GM18909 (cell line): ENCODE measurements around the gene NFATC2.

ENCODE experiments used
- ATAC-seq: cut with Tn5 transposase; IDR thresholded peaks from one replicate; pipeline ENCODE4 v1.9.1; 2021; ENCODE audit warnings: mild to moderate bottlenecking; ENCODE audit not compliant: unreplicated experiment, poor library complexity

The NFATC2 gene

DNA sequence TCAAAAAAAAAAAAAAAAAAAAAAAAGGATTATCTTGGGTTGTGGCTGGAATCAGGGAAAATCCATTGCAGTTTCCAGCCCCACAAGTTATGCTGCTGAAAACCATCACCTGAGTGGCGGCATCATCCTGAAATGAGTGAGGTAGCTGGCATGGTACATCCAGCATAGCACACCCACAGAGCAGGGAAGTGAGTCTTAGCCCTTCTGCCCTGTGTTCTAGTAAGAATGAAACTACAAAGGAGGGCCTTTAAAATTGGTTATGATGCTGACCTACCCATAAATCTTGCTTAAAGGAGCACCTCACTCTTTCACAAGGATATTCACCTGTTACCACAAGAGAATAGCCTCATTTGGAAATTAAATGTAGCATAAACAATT lies 119.2 kb downstream of the NFATC2 start:
- ATAC-seq, result peak; percentile 72

DNA sequence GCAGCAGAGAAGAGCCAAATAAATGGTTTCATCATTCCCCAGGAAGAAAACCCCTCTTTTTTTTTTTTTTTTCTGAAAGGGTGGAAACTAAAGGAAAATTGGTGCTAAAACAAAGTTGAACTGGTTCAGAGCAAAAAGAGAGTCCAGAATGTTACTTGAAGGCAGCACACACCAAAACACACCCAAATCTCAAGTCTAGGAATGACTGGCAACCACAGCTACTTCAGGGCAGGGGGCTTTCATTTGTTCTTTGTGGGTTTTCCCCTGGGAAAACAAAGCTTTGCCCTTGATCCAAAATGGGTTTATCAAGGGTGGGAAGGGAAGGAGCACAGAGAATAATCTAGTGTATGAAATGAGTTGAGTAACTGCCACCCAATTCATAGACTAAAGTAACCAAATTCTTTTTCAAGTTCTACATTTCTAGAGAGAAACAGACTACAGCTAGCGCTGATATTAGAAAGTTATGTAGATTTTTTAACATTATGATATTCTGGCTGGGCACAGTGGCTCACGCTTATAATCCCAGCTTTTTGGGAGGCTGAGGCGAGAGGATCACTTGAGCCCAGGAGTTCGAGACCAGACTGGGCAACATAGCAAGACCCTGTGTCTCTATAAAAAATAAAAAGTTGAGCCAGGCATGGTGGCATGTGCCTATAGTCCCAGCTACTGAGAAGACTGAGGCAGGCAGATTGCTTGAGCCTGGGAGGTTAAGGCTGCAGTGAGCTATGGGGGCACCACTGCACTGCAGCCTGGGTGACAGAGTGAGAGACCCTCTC lies 119.8 kb downstream of the NFATC2 start:
- no peak for ATAC-seq

DNA sequence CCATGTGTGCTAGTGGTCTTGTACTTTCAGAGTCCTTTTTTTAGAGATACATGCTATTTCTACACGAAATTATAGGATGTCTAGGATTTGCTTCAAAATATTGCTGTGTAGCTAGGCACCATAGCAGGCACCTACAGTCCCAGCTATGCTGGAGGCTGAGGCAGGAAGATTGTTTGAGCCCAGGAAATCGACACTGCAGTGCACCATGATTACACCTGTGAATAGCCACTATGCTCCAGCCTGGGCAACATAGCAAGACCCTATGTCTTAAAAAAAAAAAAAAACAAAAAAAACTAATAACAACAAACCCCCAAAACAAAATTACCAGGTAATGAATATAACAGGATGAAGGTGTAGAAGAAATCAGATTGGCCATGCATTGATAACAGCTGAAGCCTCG lies 121.7 kb downstream of the NFATC2 start:
- no peak for ATAC-seq

DNA sequence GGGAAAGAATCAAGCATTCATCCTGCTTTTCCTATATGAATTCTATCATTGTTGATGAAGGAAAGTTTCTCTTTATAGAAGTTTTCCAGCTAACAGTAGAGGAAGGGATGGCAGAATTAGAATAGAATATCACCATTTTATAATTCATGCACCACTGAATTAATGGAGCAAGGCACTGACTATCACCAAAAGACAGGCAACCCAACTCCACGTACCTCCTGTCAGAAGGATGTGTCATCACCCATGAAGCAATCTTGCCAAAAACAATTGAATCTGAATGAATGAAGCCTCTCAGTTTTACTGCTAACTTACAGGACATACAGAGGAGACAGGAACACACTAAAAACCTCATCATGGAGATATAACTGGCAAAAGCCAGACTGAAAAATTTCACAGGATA lies 122.4 kb downstream of the NFATC2 start:
- no peak for ATAC-seq

DNA sequence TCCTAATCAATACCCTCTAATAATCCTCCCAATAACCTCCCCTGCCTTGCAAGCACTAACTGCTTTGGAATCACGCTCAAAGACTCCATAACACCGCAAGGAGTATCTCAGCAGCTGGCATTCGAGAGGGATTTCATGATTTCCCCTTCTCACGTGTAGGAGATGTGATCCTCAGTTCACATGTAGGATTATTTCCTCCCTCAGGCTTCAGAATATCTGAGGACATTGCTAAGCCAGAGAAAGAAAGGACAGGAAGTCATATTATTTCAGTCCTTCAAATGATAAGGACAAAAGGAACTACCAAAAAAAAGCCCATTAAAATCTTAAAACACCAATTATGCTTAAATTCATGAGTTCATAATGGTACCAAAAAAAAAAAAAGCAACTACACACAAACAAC lies 122.9 kb downstream of the NFATC2 start:
- no peak for ATAC-seq

DNA sequence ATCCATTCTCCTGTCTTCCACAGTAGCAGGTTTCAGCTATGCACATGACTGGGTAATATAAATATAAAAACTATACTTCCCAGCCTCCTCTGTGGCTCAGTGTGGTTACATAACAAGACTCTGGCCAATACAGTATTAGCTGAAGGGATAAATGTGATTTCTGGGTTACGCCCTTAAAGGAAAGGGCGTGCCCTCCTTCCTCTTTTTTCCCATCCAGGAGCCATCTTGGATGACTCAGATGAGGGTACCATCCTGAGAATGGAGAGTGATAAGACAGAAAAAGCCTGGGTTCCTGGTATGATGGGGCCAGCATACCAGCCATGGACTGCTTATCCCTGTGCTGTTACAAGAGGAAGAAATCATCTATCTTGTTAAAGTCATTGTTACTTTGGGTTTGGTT lies 123.3 kb downstream of the NFATC2 start:
- no peak for ATAC-seq

DNA sequence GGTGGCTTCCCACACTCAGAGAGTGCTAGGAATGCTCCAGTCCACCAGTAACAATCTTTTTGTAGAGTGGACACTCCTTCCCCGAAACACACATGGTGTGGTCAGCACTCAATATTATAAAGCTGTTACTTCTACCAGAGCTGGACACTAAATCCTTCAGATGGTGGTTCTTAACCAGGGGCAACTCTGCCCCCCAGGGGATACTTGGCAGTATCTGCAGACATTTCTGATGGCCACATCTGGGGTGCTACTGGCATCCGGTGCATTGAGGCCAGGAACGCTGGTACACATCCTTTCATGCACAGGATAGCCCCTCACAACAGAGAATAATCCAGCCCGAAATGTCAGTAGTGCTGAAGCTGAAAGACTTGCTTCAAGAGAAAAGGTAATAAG lies 124.4 kb downstream of the NFATC2 start:
- no peak for ATAC-seq

DNA sequence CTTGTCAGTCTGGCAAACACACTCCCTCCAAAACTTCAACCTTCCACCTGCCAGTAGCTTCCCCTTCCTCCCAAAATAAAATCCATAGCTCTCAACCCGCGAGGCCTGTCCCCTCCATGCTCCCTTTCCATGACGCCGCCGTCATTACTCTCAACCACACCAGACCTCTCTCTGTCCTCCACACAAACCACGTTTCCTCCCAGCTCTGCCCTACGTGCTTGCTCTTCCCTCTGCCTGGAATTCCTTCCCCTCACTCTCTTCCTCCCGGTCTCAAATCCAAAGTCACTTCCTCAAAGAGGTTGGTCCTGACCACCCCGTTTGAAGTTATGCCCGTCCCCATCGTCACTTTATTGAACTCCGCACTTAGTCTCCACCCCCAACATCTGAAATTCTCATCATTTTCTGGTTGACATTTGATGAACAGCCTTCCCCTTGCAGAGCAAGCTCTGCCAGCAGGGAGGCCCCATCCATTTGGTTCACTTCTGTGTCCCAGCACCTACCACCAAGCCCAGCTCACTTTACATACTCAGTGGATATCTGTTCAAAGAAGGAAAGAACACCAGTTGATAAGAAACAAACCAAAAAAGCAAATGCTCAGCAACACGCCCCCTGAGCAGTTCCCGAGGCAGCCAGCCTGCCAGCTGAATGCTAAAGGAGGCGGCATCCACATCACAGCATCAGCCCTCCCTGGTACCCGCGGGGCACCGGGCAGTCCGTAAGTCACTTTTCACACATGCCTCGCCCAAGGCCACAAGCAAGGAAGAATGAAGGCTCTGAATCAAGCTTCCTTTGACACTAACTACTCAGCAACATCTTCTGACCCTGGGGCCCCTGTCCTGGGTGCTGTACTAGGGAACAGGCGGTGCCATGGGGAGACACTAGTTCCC lies 125.0 kb downstream of the NFATC2 start:
- ATAC-seq, result no peak

DNA sequence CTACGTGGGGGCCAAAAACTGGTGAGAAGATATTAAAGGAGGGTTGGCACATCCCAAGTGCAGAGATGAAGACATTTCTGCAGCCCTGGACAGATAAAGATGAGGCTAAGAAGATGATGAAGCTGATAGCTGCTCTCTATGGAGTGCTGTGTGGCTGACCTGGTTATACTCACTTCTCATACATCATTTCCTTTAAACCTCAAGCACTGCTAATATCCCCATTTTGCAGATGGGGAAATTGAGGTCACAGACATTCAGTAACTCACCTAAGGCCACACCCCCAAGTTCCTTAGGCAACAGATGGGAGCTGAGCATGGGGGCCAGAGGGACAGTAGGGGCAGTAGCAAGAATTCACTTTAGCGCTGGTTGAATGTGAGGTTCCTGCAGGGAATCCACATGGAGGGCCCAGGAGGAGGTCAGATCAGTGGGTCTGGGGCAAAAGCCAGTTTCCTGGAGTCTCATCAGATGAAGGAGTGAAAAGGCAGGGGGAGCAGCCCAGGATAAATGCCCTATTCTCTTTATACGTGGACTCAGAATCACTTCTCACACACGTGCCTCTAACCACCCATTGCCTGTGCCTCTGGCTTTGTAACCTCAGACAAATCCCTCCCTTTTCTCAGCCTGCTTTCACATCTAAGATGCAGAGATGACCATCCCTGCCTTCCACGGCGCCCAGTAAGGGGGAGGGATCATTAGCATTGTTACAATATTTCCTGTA lies 125.8 kb downstream of the NFATC2 start:
- no peak for ATAC-seq

DNA sequence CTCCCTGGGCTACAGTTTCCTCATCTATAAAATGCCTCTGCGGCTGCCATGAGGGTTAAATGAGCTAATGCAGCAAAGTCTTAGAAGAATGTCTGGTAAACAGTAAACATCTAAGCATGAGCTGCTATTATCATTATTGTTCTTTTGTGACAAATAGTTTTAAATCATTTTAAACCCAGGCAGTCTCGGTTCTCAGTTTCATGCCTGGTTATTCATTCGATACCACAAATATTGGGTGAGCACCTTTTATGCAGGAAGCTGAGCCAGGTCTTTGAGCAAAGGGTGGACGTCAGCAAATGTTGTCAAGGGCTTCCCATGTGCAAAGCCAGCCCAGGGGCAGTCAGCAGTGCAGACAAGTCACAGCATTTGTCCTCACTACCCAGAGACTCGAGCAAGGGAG lies 128.7 kb downstream of the NFATC2 start:
- ATAC-seq, result no peak

DNA sequence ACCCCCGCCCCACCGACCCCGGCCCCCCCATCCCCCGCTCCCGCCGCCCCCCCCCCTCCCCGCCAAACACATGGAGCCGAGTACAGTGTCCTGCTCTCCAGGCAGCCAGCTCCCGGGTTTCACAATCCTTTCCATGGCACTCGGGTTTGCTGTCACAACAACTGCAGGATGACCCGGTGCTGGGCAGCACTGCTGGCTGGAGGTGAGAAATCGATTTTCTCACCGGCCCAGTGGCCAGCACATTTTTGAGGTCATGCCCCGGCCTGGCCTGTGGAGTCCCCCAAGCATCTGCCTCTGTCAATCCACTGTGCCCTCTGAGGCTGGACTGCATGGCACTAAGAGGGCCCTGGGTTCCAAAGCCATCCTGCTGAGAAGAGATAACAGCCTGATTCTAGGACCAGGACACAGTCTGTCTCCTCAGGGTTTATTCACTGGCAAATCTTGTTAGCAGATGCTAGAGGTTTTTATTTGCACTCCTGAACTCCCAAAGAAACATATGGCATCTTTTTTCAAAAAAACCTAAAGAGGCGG lies 129.5 kb downstream of the NFATC2 start:
- no peak for ATAC-seq

DNA sequence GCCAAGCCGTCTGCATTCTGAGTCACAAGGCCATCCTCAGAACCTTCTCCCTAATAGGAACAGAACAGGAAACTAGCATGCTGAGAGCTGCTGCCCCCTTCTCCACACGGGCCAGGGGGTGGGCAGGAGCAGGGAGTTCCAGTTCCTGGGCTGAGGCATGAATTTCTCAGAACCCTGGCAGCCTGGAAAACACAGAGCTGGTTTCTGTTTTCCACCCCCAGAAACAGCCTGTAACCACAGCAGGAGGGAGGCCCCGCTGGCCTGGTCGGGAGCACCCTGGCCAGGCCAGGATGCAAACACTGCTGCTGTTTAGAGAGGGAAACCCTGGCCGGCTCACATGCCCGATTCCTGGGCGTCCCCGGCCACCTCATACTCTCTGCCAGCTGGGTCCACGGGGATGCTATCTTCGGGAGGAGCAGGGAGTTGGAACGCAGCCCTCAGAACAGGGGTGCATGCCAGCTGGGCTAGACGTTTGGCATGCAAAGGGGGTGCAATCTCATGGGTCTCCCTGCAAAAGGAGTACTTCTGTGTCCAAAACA lies 130.1 kb downstream of the NFATC2 start:
- no peak for ATAC-seq

DNA sequence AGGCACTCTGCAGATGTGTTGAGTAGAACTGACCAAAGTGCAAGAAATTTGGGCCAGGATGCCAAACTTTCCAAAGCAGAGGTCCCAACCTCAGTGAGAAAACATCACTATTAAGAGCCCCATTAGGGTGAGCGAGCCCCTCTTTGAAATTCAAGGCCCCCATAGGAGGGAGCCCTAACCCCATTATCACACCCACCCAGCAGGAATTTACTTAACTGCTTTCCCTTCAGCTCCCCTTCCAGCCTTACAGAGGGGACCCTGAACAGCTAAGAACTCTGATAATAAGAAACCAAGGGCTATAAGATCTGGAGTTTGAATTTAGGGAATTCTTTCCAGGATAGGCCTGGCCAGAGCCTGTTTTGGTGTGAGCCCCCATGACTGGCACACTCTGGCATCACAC lies 130.6 kb downstream of the NFATC2 start:
- no peak for ATAC-seq

DNA sequence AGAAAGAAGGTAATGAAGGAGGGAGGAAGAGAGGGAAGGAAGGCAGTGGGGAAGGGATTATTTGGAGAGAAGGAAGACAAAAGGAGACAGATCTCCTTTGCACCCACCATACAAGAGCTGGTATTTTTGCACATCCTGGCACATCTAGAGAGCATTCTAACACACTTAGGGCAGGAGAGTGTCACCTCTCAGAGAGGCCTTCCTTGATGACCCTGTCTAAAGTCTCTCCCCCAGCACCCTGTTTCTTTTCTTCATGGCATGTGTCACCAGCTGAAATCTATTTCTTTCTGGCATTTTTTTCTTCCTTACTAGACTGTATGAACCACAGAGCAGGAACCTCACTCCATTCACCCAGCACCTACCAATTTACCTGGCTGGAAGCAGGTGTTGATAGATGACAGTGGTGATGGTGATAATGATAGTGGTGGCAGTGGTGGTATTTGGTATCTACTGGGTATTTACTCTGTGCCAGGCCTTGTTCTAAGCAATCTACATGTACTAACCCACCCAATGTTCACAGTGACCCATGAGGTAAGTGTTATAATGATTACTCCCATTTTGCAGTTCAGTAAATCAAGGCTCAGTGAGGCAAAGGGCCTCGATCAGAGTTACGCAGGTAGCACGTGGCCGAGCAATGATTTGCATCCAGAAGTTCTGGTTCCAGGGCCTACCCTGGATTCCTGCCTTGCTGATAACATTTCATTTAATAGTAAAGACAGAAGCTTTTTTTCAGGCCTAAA lies 131.8 kb downstream of the NFATC2 start:
- no peak for ATAC-seq

DNA sequence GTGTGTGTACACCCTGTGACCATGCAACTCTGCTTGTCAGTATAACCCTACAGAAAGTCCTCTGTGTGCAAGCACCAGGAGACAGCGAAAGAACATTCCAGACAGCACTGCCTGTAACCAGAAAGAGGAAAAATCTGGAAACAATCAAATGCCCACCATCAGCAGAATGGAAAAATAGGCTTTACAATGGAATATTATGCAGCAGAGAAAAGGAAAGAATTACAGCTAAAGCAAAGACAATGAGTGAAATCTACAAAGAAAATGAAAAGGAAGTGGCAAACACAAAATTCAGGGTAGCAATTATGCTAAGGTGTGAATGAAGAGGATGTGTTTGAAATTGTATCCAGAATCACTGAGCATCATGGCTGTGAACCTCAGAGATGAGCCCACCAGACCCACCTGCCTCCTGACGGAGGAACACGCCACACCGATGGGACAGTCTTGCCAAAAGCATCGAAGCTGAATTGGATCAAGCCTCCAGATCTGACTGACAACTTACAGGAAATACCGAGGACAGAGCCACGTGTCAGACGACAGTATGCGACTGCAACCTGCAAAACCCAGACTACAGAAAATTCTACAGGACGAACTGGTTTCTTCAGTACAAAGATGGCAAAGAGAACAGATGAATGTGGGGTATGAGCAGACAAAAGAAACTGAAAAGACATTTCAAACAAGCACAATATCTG lies 133.2 kb downstream of the NFATC2 start:
- no peak for ATAC-seq

DNA sequence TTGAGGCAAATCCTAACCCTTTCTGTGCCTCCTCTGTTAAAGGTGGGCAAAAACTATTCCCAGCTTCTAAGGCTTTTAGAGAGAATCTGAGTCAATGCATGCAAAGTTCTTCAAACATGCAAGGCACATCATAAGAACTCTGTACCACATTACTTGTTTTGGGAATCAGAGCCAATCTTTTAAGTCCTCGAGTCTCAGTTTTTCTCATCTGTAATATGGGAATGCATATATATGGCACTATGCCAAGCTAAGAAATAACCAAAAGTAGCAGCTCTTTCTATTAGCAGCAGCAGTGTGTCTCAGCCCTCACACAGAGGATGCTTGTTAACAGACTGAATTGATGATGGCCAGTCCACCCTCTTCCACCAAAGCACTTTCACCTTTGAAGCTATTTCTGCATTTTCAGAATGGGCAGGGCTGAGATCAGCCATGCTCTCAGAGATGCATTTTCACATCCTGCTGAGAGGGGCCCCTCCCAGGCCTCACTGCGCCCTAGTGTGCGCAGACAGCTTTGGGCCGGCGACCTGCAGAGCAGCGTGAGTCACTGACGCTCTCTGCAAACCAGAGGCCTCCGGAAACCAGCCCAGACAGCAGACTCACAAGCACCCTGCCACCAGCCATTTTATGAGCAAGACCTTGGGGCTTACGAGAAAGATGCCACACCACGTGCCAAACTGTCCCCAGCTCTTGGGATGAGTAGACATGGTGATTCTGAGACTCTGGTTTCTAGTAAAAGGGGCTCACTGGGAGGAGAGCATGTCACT lies 138.0 kb downstream of the NFATC2 start:
- ATAC-seq, result peak; percentile 85

DNA sequence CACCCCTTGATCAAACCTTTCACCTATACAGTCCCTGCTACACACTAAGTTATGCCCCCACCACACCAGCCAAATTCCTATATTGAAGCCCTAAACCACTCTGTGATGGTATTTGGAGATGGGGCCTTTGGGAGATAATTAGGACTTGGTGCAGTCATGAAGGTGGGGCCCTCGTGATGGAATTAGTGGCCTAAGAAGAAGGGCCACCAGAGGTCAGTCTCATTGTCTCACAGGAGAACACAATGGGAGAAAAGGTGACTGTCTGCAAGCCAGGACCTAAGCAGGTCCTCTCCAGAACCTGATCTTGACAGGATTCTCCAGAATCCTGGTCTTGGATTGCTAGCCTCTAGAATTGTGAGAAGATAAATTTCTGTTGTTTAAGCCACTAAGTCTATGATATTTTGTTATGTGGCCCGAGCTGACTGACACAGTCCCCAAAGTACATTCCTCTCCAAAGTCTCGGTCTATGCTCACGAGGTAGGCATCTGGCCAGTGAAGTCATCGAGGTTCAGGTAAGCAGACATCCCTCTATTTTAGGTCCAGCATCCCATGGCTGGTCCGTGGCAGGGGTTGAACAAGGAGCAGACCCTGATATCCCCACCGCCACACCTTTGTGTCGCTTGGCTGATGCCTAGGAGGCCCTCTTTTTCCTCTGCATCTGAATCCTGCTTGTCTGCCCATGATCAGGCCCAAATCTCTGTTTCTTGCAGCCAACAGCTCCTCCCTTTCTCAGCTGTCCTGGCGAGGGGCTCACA lies 138.9 kb downstream of the NFATC2 start:
- ATAC-seq, result no peak

DNA sequence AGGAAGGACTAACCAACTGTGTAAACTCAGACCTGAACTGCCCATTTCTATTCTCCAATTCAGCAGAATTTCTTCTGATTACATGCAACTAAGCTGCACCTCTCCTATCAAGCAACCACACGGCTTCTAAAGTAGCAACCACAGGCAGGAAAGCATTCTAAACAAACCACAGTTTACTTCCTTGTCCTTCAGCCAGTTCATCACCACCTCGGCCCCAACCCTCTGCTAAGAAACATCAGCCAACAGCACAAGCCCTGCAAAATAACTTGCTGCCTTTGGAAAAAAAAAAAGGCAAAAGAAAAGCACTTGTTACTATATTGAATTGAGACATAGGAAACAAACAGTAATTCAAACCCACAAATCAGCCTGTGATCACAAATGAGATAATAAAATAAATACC lies 140.3 kb downstream of the NFATC2 start:
- ATAC-seq, result no peak
